Midbrain (tissue), 1 donor: ENCODE data around the gene FUCA2.

Source experiments
- DNase-seq: peaks from one replicate; lab custom pipeline; 2025; lab: John Stamatoyannopoulos, UW

The FUCA2 gene

GRCh38 chr6:143510991-143511891 lies at the start of gene FUCA2:
Gene FUCA2, minus strand, starts transcription at chr6:143511720. Its CDS starts 86 bp downstream, at chr6:143511634.
- peak; percentile 90 for DNase-seq

DNA sequence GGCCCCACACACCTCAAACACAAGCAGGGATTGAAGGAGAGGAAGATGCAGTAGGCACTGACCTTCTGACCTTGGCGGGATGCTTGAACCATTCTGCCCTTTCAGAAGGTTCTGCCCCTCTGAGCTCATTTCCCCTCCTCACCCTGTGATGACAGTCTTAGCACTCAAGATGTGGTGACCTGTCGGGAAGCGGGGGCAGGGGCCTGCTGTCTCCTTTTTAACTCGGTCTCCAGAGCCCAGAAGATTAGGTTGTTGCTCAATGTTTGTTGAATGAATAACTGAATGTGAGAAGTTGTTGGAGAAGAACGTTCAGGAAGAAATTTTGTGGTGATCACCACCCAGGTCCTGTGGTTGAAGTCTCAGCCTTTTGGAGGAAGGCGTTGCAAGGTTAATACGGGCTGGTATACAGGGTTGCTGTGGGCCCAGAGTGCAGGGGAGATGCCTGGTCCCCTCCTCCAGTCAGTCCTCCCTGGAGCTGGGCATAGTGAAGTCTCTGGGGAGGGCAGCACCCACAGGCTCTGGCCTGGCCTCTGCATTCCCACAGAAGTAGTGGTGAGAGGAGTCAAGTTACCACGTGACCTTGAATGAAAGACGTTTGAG lies 49.7 kb upstream of the FUCA2 start:
- no peak for DNase-seq

DNA sequence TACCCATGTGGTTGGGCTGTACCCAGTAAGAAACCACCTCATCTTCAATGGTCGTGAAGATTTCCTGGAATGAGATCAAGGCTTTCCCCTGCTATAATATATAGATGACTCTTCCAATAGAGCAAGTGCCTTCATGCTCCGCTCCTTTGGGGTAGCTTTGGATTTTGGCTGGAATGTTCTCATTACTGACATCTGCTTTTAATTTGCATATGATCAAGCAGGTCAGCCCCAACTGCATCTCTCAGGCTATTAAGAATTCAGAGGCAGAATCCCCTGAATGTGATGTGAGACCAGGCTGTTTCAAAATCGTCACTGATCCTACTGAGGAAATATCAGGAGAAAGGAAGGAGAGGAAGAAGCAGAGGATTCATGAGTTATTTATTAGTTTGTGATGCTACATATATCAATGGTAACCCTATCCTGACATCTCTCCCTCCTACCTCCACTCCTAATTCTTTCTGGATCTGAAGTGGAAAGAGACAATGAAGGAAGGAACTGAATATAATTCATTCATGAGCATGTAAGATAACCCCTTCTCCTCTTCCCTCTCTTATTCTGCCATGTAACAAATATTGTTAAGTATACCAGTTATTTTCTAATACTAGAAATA lies 47.6 kb upstream of the FUCA2 start:
- no peak for DNase-seq

GRCh38 chr6:143556529-143556928 lies 45.0 kb upstream of the FUCA2 start:
- no peak for DNase-seq

DNA sequence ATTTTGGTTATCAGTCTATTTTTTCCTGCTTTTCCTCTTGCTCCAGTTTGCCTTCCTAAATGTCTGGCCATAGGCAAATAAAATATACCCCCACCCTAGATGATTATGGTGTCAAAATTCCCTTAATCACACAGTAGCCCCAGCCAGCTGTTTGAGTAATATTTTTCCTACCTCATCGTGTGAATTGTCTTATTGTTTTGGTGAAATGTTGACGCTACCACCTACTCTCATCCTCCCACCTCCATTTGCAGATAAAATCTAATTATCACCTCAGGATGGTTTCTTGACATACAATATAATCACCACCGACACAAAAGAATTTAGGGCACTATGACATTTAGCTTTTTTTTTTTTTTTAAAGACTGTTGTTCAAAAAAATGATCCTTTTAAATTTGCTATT lies 44.1 kb upstream of the FUCA2 start:
- DNase-seq: no peak

- no peak for DNase-seq
These were observed 43.6 kb upstream of the FUCA2 start for GRCh38 chr6:143555071-143555492.

DNA sequence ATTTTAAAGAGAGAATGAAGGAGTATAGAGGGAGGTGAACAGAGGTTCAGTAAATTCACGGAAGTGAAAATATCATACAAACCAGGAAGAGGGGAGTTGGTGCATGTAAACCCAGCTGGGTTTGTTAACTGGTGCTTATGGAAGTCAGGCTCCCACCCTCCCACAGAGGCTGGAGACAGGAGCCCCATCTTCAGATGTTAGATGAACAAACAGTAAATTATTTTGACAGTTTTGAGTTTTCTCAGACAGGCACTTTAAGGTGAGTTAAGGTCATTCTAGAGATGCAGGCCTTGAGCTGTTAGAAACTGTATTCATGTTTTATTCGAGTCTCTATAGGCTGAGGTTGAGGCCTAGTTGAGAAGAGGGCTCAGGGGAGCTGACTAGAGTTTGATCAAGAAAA lies 41.8 kb upstream of the FUCA2 start:
- DNase-seq: no peak

- DNase-seq: no peak
These were observed 38.4 kb upstream of the FUCA2 start for GRCh38 chr6:143549949-143550268.

DNA sequence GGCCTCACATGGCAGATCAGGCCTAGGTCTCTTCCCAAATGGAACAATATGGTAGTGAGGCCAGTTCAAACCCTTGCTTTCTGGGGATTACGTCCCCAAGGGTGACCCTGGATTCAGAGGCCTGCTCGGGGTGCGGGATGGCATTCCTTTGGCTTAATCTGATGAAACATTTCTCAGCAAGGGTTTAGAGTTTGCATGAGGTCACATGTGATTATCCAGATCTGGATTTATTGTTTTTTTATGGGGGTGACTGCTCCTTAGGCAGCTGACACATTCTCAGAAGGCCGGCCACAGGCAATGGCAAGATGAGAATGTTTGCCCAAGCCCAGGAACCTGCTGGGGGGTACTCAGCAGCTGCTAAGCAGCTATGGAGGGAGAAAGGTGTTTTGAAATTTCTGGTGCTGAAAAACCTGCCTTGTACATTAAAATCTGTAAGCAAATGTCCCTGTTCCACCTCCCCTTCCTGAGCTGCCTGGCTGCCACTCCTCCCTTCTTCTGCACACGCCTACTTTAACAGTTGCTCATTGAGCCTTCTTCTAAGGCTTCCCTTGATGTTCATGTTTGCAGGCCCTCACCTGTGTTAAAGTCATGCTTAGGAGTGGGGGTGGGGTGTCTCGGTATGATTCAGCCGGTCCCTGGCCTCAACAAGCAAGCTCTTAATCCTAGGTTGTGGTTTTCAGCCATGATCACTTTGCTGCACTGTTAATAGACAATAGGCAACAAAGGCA lies 37.9 kb upstream of the FUCA2 start:
- no peak for DNase-seq

GRCh38 chr6:143546599-143546998 lies 35.1 kb upstream of the FUCA2 start:
- no peak for DNase-seq

DNA sequence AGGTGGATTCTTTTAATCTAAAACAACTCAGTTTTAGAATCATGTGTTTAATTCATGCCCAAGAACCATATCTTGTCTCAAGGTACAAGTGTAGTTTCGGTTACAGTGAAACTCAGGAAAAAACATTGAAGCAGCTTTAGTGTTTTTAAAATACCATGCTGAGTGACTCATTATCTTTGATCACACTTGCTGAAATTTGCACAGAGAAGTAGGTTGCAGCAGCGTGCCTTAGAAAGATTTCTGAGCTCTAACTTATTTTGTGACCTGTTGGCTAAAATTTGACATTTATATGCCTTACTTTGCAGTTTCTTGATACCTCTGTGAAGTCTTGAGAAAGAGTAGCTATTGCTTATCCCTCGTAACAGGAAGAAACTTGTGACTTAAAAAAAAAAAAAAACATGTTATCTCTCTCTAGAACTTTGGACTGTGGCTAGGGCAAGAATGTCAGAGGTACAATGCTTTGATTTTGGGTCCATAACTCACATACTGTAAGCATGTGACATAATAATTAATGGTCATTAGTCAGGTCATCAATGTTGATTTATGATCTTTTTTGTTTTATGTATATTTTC lies 34.5 kb upstream of the FUCA2 start:
- no peak for DNase-seq

DNA sequence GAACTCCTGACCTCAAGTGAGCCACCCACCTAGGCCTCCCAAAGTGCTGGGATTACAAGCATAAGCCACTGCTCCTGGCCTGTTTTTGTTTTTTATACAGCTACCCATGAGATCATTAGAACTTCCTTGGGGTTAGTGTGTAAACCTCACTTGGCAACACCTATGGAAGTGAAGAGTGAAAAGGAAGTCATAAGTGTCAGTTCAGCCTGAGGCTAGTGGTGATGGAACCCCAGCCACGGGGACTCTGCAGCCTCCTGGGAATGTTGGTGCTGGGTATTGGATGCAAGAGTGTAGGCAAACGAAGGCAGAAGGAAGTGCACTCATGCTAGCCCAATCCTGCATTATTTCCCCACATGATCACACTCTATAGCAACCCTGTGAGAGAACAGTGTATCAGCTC lies 33.6 kb upstream of the FUCA2 start:
- DNase-seq: no peak

- DNase-seq: no peak
These were observed 32.6 kb upstream of the FUCA2 start for GRCh38 chr6:143544011-143544696.

GRCh38 chr6:143543435-143543834 lies 31.9 kb upstream of the FUCA2 start:
- no peak for DNase-seq

GRCh38 chr6:143542888-143543287 lies 31.4 kb upstream of the FUCA2 start:
- no peak for DNase-seq

DNA sequence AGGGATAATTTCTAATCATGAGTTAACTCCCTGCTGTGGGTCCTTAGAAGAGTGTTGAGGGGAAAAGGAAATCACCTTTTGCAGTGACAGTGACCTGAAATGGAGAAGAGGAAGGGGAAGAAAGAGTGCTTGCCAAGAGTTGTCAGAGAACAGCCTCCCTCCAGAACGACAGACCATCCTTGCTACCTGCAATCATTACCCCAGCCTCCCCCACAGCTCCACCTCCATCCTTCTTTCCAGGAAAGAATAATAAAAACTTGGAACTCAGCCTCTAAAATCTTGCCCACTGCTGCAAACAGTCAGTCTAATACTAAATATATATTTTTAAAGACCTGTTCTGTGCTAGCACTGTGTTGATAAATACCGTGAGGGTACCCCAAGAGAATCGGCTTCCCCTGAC lies 28.7 kb upstream of the FUCA2 start:
- DNase-seq: no peak

DNA sequence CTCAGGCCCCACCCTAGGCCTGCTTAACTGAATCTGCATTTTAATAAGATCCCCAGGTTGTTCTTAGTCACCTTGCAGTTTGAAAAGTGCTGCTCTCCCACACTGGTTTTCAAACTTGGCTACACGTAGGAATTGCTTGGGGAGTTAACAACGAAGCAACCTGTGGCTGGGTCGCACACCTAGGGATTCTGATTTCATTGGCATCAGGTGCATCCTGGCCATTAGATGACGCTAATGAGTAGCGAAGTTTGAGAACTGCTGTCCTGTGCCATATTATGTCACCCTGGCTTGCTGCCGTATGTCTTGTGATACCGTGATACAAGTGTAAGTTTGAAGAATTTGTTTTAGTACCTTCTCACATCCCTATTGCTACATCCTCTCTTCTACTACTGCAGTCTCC lies 28.2 kb upstream of the FUCA2 start:
- DNase-seq: no peak

DNA sequence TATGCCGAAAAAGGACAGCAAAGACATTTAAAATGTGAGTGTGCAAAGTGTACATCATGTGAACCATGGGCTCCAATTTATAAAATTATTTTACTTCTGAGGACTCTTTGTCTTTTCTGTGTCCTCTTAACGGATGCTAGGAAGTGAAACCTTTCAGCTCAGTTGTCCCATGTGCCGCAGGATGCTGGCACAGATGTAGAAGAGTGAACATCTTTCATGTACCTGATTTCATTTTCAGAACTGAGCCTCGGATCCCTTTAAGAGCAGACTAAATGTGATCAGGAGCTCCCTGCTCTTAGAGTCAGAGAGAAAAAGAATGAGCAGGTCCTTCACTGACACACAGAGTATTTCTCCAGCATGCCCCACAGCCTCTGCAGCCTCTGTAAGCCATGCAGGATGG lies 27.6 kb upstream of the FUCA2 start:
- no peak for DNase-seq

GRCh38 chr6:143538374-143538773 lies 26.9 kb upstream of the FUCA2 start:
- DNase-seq: no peak

- DNase-seq: peak; percentile 29
These were observed 25.6 kb upstream of the FUCA2 start for GRCh38 chr6:143536866-143537691.

DNA sequence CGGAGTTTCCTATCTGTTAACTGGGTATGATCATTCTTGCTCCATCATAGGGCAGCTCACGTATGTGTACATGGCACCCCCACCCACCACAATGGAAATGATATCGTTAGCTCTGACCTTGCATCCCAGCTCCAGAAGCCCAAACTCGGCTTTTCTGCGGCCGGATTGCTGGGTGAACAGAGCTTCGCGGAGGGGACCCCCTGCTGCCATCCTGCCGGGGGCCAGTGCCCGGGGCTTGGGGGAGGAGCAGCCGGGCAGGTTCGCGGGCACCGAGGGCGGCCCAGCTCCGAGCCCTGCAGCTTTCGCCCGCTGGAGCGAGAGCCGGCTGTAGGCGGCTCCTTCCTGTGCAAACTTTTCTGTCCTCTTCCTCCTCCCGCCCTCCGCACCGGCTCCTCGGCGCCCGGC lies 24.9 kb upstream of the FUCA2 start:
- DNase-seq: no peak
